Measurements from ENCODE around the gene FOXI1. TPM values are rescaled to one million over a fixed set of nuclear protein-coding genes. Genes with fewer than 3 reads are reported as not detected.
A peak's percentile ranks its signal among the peaks of the same experiment; 100 is the strongest.

Gene FOXI1
- total RNA-seq, 1 donor from 2014 or later: not detected

DNA sequence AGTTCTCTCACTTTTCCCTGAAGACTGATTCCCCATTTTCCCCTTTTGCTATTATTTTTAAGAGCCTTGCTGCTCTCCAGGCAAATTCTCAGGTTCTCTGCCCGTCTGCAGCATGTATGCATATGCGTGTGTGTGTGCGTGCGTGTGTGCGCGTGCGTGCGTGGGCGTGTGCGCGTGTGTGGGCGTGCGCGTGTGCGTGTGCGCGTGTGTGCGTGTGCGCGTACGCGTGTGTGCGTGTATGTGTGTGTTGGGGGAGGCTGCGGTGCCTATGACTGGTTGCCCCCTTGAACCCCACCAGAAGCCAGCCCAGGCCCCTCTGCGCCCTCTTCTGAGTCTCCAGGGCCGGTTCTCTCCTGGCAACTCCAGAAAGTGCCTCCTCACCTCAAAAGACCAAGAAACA is 987 bp upstream of the FOXI1 start:
- H3K4me1 Mint-ChIP-seq (ENCODE audit: unreplicated experiment): peaks cover 6% of the 10 kb centered on the region
- H3K27ac Mint-ChIP-seq: no peak overlapping the region
- TF ChIP-seq, protein P1, sequence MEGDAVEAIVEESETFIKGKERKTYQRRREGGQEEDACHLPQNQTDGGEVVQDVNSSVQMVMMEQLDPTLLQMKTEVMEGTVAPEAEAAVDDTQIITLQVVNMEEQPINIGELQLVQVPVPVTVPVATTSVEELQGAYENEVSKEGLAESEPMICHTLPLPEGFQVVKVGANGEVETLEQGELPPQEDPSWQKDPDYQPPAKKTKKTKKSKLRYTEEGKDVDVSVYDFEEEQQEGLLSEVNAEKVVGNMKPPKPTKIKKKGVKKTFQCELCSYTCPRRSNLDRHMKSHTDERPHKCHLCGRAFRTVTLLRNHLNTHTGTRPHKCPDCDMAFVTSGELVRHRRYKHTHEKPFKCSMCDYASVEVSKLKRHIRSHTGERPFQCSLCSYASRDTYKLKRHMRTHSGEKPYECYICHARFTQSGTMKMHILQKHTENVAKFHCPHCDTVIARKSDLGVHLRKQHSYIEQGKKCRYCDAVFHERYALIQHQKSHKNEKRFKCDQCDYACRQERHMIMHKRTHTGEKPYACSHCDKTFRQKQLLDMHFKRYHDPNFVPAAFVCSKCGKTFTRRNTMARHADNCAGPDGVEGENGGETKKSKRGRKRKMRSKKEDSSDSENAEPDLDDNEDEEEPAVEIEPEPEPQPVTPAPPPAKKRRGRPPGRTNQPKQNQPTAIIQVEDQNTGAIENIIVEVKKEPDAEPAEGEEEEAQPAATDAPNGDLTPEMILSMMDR (conservative IDR thresholded peaks at IDR 0.05): no peak
- no peaks in the 10 kb centered on the region for H3K36me3 Mint-ChIP-seq
- no peak overlapping the region for H3K4me3 Mint-ChIP-seq
- peak; percentile 31 for DNase-seq (ENCODE audit: extremely low spot score, unreplicated experiment)
- no peaks in the 10 kb centered on the region for H3K9me3 Mint-ChIP-seq
- H3K27me3 Mint-ChIP-seq: peaks cover 27% of the 10 kb centered on the region

DNA sequence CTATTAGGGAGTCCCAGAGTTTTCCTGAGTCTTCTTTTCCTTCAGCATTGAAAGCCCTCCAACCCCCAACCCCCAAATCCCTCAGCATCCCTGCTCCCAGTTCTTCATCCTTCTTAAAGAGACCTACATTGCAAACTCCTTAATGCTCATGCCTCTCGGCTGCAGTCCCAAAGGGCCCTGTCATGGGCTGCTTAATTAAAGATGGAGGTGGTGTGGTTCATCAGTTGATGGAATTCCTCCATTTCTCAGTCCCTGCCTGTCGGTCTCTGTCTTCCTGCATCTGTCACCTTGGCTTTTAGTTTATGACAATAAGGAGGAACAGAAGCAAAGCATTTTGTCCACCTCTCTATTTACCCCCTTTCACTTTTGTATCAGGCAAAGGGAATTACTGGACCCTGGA is 2.0 kb downstream of the FOXI1 start:
- H3K36me3 Mint-ChIP-seq: no peaks in the 10 kb centered on the region
- H3K4me3 Mint-ChIP-seq: no peak overlapping the region
- H3K4me1 Mint-ChIP-seq (ENCODE audit: unreplicated experiment): no peaks in the 10 kb centered on the region
- no peak for DNase-seq (ENCODE audit: extremely low spot score, unreplicated experiment)
- H3K9me3 Mint-ChIP-seq: no peaks in the 10 kb centered on the region
- H3K27me3 Mint-ChIP-seq: peaks cover 18% of the 10 kb centered on the region
- TF ChIP-seq, protein P1 (conservative IDR thresholded peaks at IDR 0.05): no peak
- H3K27ac Mint-ChIP-seq: no peak overlapping the region

DNA sequence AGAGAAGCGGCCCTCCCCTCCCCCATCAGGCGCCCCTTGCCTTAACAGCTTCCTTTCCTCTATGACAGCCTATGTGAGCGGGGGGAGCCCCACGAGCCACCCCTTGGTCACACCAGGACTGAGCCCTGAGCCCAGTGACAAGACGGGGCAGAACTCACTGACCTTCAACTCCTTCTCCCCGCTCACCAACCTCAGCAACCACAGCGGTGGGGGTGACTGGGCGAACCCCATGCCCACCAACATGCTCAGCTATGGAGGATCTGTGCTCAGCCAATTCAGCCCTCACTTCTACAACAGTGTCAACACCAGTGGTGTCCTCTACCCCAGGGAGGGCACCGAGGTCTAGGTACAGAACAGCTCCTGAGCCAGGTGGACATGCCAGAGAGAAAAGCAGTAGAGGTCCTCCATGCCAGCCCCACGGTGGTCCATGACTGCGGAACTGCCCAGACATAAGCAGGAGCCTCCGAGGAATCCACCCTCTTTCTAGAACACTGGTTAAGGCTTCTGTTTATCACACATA is 2.6 kb downstream of the FOXI1 start:
- H3K27me3 Mint-ChIP-seq: peaks cover 18% of the 10 kb centered on the region
- no peak overlapping the region for H3K4me3 Mint-ChIP-seq
- H3K9me3 Mint-ChIP-seq: no peaks in the 10 kb centered on the region
- peak; percentile 61 for DNase-seq (ENCODE audit: extremely low spot score, unreplicated experiment)
- H3K27ac Mint-ChIP-seq: no peak overlapping the region
- H3K36me3 Mint-ChIP-seq: no peaks in the 10 kb centered on the region
- TF ChIP-seq, protein P1 (conservative IDR thresholded peaks at IDR 0.05): no peak
- no peaks in the 10 kb centered on the region for H3K4me1 Mint-ChIP-seq (ENCODE audit: unreplicated experiment)

DNA sequence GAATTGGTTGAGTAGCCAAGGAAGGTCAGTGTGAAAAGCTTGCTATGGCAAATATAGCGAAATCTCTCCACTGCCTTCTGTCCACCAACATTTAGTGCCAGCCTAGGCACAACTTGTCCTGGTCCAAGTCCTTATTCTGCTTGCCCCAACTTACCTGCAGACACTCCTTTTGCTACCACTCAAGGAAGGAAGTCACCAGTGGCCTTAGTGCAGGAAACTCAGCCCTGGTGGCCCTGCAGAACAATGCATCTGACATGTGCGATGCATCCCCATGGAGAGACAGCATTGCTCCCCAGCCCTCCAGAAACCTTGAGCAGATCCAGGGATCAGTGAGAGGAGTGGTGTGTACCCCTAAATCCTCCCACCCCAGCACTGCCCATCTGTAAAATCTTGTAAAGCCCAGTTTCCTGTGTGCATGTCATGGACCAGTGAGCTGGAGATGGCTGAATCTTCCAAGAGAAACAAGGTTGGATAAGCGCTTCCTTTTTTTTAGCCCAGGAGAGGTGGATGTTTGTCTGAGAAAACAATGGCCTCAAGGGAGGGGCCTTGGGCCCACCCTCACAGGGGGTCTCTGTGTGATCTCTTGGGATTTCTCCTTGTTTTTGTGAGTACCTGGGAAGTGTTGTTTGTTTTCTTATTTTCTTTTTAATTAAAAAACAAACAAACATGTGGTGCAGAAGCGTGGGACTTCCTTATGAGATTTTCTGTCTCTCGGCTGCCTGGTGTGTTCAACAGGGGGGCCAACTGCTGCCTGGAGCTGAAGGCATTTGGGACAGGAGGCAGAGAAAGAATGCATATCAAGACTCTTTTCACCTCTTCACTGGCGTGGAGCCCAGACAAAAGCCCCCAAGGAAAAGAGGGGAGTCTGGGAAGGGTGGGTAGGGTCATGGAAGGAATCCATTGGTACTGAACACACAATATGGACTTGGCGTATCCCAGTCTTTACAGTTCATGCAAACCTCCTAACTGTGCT is 3.6 kb downstream of the FOXI1 start:
- H3K36me3 Mint-ChIP-seq: no peaks in the 10 kb centered on the region
- peak; percentile 22 for DNase-seq (ENCODE audit: extremely low spot score, unreplicated experiment)
- peaks cover 13% of the 10 kb centered on the region for H3K27me3 Mint-ChIP-seq
- H3K27ac Mint-ChIP-seq: no peak overlapping the region
- H3K4me1 Mint-ChIP-seq (ENCODE audit: unreplicated experiment): no peaks in the 10 kb centered on the region
- TF ChIP-seq, protein P1 (conservative IDR thresholded peaks at IDR 0.05): no peak
- H3K4me3 Mint-ChIP-seq: no peak overlapping the region
- H3K9me3 Mint-ChIP-seq: no peaks in the 10 kb centered on the region

DNA sequence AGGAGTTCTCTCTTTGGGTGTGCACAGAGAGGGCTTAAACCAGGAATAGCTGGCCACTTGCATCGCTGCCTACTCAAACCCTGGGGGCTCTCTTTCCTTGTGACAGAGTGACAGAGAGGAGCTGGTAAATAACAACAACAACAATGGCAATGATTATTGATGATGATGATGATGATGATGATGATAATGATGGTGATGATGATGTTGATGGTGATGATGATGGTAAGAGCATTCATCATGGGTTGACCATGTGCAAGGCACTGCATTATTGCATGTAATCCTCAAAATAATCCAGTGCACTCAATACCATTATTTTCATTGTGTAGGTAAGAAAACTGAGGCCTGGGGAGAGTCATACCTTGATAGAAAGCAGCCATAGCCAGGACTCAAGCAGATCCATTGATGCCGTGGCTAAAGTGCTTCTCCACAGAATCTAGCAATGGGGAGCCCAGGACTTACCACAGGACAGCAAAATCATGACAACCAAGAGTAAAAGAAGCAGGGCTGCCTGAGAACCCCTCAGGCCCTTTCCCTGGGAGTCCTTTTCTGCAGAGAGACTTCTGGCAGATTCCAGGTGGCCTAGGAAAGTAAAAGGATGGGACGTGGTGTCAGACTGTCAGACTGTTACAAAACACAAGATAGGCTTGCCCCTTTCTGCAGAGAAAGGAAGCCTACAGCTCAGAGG is 4.8 kb downstream of the FOXI1 start:
- peak; percentile 27 for DNase-seq (ENCODE audit: extremely low spot score, unreplicated experiment)
- H3K27me3 Mint-ChIP-seq: peaks cover 9% of the 10 kb centered on the region
- no peak overlapping the region for H3K4me3 Mint-ChIP-seq
- H3K4me1 Mint-ChIP-seq (ENCODE audit: unreplicated experiment): no peaks in the 10 kb centered on the region
- no peak overlapping the region for H3K27ac Mint-ChIP-seq
- TF ChIP-seq, protein P1 (conservative IDR thresholded peaks at IDR 0.05): no peak
- no peaks in the 10 kb centered on the region for H3K9me3 Mint-ChIP-seq
- no peaks in the 10 kb centered on the region for H3K36me3 Mint-ChIP-seq

All from type B pancreatic cell (in vitro differentiated cells).